ENCODE data around the gene PTP4A2.

- TF ChIP-seq, protein P1, sequence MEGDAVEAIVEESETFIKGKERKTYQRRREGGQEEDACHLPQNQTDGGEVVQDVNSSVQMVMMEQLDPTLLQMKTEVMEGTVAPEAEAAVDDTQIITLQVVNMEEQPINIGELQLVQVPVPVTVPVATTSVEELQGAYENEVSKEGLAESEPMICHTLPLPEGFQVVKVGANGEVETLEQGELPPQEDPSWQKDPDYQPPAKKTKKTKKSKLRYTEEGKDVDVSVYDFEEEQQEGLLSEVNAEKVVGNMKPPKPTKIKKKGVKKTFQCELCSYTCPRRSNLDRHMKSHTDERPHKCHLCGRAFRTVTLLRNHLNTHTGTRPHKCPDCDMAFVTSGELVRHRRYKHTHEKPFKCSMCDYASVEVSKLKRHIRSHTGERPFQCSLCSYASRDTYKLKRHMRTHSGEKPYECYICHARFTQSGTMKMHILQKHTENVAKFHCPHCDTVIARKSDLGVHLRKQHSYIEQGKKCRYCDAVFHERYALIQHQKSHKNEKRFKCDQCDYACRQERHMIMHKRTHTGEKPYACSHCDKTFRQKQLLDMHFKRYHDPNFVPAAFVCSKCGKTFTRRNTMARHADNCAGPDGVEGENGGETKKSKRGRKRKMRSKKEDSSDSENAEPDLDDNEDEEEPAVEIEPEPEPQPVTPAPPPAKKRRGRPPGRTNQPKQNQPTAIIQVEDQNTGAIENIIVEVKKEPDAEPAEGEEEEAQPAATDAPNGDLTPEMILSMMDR (IDR thresholded peaks at IDR 0.05): no peak
- TF ChIP-seq ZFX (IDR thresholded peaks at IDR 0.05; ENCODE audit: borderline replicate concordance): no peak
Observed at GRCh38 chr1:31905681-31906080, 32.5 kb downstream of the PTP4A2 start.

All from 22Rv1 (cell line).